GM19395 (cell line): ENCODE data around the gene MET.
"Not testable (repeated sequence)": the region's sequence is repeated elsewhere in the genome, so short reads cannot be mapped to it uniquely, and the experiment has no call there.

ENCODE experiments used
- ATAC-seq: cut with Tn5 transposase; IDR thresholded peaks from one replicate; pipeline ENCODE4 v1.9.1; 2021; ENCODE audit warnings: mild to moderate bottlenecking, moderate library complexity; ENCODE audit not compliant: unreplicated experiment

MET gene

GRCh38 chr7:116726713-116727431 lies 54.9 kb downstream of the MET start:
- ATAC-seq: no peak

DNA sequence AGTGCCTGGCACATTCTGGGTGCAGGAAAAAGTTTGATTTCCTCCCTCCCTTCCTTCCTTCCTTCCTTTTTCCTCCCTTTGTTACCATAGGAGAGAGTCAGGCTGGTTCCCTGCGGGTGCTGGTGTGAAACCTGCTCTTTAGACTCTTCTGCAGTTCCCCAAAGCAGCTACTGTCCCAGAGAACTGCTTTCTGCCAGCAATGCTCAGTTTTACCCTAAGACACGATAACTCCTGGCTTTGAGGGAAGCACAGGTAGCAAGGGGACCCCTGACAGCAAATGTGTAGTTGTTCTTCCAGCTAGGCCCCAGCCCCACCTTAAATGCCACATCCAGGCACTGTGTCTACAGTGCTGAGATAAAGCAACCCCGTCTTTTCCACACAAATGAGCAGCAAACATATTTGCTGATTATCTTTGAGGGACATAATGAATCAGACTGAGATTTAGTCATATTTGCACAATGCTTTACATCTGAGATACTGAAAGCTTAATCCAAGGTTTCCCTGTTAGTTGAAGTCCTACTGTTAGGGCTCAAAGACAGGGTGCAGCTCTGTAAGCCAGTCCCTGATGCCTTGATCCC lies 55.5 kb downstream of the MET start:
- ATAC-seq: no peak

DNA sequence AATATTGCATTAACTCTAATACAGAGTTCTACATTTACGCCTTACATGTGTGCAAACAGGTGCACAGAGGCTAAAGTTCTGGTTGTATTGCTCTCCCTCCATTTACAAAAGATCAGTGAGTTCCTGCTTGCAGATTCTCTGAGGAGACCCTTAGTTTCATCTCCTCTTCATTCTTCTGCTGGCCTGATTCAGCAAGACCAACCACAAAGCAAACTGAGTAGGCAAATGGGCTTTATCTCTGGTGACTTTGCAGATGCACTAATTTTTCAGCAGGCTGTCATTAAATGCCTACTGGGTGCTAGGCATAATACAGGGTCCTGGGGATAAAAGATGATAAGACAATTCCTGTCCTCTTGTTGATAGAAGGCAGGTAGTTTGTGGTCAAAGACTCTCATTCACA lies 56.4 kb downstream of the MET start:
- ATAC-seq: no peak

DNA sequence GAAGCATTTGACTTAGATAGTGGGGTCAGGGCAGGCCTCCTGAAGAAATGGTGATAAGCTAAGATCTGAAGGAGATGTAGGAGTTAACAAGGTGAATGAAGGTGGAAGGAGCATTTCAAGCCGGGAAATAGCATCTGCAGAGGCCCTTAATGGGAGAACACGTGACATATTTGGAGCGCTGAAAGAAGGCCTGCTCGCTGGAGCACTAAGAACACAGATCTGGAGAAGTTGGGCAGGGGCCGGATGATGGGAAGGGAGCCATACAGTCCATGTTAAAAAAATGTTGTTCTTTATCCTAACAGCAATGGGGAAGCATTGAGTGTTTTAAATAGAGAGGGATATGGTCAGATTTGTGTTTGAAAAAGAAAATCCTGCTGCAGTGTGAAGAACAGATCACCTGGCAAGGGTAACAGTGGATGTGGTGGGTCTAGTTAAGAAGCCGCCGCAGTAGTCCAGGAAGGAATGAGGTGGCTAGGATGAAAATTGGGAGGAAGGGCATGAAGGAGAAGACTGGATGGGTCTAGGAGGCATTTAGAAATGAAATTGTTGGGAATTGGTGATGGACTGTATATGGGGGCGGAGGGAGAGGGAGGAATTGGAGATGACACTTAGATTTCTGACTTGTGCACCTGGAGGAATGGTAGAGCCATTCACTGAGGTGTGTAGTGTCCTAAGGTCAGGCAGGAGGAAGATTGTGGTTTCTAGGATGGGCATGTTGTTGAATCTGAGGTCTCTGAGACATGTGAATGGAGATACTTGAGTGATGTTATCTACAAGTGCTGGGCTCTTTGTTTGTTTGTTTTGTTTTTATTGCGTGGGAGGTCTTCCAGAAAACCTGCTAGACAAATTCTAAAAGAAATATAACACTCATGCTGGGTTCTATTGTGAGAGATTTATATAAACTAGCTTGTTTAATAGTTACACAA lies 58.4 kb downstream of the MET start:
- ATAC-seq: no peak

DNA sequence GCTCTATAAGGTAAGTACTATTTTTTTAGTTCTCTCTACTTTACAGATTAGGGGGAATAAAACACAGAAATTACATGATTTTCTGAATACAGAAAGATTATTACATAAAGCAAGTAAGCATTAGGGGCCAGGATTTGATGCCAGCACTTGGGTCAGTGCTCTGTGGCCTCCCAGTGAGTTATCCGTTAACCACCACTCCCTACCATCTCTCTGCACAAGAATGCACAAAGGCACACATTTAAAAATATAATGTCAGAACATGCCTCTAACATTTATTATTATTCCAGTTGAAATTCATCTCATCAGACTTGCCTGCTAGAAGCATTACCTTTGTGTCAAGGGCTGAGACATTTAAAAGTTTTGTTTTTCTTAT lies 59.0 kb downstream of the MET start:
- ATAC-seq: no peak

GRCh38 chr7:116731445-116732335 lies 59.7 kb downstream of the MET start:
- ATAC-seq: no peak

GRCh38 chr7:116732788-116733694 lies 61.0 kb downstream of the MET start:
- no peak for ATAC-seq

- ATAC-seq: no peak
Observed at GRCh38 chr7:116733924-116734580, 62.1 kb downstream of the MET start.

- no peak for ATAC-seq
Observed at GRCh38 chr7:116734710-116735109, 62.7 kb downstream of the MET start.

GRCh38 chr7:116736927-116737715 lies 65.1 kb downstream of the MET start:
- ATAC-seq: no peak

GRCh38 chr7:116738378-116738777 lies 66.4 kb downstream of the MET start:
- no peak for ATAC-seq

DNA sequence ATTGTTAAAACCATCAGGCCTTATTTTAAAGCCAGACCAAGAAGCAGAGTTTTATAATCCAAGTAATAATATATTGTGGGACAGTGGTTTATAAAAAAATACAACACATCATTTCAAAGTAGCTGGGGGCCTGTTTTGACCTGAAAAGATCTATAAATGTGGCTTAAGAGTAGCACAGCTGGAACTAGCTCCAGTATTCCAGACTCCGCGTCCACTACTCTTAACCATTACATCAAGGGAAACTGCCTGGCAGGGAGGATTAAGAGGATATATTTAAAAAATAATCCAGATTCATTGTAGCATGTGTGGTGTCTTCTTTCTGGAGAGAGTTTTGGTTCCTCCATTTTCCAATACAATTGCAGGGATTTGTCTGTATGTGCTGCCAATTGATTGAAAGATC lies 67.3 kb downstream of the MET start:
- ATAC-seq: no peak

DNA sequence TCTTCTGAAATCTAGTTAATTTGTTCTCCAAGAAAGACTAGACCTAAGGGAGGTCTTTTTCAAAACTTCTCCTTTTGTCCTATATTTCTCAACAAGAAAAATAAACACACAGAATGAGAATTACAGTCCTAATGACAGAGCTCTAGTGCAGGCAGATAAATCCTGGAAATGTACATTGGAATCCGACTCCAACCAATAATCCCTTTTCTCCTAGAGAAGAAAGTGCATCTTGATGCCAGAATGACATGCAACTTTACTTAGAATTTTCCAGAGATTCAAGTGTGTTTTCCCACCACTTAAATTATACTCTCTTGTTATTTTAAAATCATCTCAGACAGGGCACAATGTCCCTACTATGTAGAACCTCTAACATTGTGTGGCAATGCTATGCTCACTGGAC lies 68.2 kb downstream of the MET start:
- ATAC-seq: no peak

DNA sequence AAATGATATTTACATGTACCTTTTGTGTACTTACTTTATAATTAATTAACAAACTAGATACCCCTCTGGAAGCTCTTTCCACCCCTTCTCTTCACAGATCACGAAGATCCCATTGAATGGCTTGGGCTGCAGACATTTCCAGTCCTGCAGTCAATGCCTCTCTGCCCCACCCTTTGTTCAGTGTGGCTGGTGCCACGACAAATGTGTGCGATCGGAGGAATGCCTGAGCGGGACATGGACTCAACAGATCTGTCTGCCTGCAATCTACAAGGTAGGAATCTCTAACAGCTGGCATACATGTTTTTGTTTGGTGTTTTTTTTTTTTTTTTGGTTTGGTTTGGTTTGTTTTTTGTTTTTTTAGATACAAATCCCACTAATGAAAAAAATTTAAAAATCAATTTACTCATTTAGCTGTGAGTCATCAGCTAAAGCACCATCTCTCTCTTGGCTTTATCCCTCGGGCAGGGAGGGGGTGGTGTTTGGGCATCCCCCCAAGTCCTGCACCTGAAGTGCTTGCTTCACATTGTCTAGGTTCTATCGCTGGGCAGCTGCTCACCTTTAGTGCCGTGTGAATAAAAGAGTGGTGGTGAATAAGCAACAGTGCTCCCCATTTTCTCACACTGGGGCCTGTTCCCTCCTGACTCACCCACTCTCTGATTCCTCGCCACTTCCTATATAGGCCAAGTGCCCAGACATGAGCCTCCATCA lies 68.9 kb downstream of the MET start:
- ATAC-seq: no peak

DNA sequence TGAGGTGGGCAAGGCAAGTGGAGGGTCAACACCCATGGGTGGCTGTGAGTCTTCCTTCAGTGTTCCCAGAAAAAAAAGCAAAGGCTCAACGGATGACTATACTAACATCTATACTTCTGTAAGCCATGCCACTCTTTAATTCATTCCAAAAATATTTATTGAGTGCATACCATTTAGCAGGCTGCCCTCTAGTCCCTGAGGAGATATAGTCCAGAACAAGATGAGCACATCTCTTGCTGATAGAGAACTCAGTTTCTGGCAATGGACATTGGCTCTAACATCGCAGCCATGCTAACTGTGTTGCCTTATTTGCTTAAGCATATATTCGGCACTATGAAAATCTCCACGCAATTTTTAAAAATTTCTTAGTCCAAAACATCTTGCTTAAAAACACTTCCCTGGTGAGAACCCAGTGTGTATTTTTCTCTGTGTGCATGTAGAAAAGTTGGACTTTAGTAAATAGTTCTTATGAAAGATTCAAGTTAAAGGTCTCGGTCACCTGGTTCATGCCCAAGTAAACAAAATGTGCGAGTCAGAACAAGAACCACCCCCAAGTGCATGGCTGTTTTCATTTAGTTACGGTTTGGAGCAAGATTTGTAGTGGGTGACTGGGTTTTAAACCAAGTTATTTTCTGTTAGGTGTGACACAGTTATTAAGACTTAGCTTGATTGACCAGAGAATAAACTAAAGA lies 69.8 kb downstream of the MET start:
- no peak for ATAC-seq

DNA sequence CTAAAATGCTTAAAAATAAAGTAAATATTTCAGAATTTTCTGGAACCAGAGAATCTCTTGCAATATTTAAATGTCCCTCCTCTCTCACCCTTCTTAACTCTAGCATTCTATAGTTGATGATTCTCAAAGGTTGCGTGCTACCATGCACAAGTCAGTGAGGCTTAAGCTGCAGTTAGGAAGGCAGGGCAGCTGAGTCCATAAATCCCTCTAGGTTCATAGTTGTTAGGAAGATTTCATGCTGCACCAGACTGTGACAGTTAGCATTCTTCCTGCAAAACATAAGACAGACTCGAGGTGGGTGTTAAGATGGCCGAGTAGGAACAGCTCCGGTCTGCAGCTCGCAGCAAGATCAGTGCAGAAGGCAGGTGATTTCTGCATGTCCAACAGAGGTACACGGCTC lies 70.6 kb downstream of the MET start:
- no peak for ATAC-seq

GRCh38 chr7:116743835-116744234 lies 71.8 kb downstream of the MET start:
- not testable (repeated sequence) for ATAC-seq
